ENCODE data around the gene POLDIP2. TPM values are rescaled to one million over a fixed set of nuclear protein-coding genes. Genes with fewer than 3 reads are reported as not detected.

POLDIP2 gene
- total and polyA plus RNA-seq, 10 of the 15 experiments (the other 5 are each of a cell fraction or from before 2014, with no cell fraction given), result 22.8 to 196 (median 121) TPM

DNA sequence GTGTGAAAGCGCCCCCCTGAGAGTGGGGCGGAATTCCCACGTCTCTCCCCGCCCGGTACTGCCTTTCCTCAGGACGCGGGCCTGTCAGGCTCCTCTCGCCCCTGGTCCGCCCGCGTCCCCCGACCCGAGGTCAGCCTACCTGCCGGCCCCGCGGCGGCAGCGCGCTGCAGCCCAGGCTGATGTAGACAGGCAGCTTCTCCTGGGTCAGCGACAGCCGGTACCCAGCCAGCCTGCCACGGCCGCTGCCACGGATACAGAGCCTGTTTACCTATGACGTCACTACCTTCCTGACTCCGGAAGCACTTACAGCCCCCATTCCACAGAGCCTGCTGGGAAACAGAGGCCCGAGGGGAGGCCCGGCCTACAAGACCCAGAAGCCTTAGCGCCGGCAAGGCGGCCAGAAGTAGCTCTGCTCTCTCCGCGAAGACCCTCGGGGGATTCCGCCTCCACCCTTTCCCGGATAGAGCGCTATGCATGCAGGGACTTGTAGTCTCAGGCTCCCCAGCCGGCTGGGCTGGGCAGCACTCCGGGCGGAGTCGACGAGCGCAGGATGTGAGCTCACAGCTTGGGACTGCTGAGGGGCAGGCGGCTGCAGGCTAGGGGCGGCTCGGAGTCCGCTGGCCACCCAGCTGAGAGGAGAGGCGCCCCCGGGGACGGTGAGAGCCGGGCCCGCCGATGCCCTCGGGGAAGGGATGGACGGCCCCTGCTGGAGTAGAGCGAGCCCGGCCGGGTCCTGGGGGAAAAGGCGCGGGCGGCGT lies 21.9 kb downstream of the POLDIP2 start, which contains the start of the genes IFT20 and TNFAIP1 (continued):
- TF ChIP-seq E2F4 (IDR thresholded peaks at IDR 0.05; ENCODE audit: low read depth, low read length) (peak; percentile 65; the same call in 1 of the 2 replicates), MEF2B (IDR thresholded peaks at IDR 0.05; ENCODE audit: partially characterized antibody, poor library complexity, severe bottlenecking) (peak; percentile 76), NFYA (IDR thresholded peaks at IDR 0.05; ENCODE audit: borderline replicate concordance, low read depth, low read length) (no peak), BMI1 (IDR thresholded peaks at IDR 0.05; ENCODE audit: borderline replicate concordance) (peak; percentile 32; the same call in 1 of the 2 replicates), ZNF24 (IDR thresholded peaks at IDR 0.05) (no peak), RCOR1 (conservative IDR thresholded peaks at IDR 0.05; ENCODE audit: low read depth, low read length) (no peak), TCF3 (IDR thresholded peaks at IDR 0.05; ENCODE audit: borderline replicate concordance, insufficient read depth, low read depth, low read length) (no peak), PBX3 (IDR thresholded peaks at IDR 0.05; ENCODE audit: insufficient replicate concordance, low read depth, low read length) (peak; percentile 39), ZBED1 (IDR thresholded peaks at IDR 0.05; ENCODE audit: borderline replicate concordance) (no peak), CREB1 (IDR thresholded peaks at IDR 0.05; ENCODE audit: low read depth) (peak; percentile 97), ZZZ3 (IDR thresholded peaks at IDR 0.05; ENCODE audit: control insufficient read depth, insufficient read length, low read depth) (no peak), JUND (IDR thresholded peaks at IDR 0.05; ENCODE audit: low read depth, low read length) (peak; percentile 97), BCLAF1 (IDR thresholded peaks at IDR 0.05) (no peak), KAT2A (conservative IDR thresholded peaks at IDR 0.05; ENCODE audit: control insufficient read depth, low read depth, low read length) (no peak), ZBTB11 (CRISPR knock-in tag; IDR thresholded peaks at IDR 0.05) (peak; percentile 52), RUNX3 (IDR thresholded peaks at IDR 0.05; ENCODE audit: low read length) (peak; percentile 32; the same call in 1 of the 2 replicates)
- TF ChIP-seq, protein P1, sequence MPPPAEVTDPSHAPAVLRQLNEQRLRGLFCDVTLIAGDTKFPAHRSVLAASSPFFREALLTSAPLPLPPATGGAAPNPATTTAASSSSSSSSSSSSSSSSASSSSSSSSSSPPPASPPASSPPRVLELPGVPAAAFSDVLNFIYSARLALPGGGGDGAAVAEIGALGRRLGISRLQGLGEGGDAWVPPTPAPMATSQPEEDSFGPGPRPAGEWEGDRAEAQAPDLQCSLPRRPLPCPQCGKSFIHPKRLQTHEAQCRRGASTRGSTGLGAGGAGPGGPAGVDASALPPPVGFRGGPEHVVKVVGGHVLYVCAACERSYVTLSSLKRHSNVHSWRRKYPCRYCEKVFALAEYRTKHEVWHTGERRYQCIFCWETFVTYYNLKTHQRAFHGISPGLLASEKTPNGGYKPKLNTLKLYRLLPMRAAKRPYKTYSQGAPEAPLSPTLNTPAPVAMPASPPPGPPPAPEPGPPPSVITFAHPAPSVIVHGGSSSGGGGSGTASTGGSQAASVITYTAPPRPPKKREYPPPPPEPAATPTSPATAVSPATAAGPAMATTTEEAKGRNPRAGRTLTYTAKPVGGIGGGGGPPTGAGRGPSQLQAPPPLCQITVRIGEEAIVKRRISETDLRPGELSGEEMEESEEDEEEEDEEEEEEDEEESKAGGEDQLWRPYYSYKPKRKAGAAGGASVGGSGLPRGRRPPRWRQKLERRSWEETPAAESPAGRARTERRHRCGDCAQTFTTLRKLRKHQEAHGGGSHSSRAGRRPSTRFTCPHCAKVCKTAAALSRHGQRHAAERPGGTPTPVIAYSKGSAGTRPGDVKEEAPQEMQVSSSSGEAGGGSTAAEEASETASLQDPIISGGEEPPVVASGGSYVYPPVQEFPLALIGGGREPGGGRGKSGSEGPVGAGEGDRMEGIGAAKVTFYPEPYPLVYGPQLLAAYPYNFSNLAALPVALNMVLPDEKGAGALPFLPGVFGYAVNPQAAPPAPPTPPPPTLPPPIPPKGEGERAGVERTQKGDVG (CRISPR knock-in tag; IDR thresholded peaks at IDR 0.05), result peak; percentile 90

Measured in GM12878 (cell line).